T-helper 22 cell (primary cell): ENCODE data around the gene RBM34.
"Not testable (repeated sequence)": the region's sequence is repeated elsewhere in the genome, so short reads cannot be mapped to it uniquely, and the experiment has no call there.

Source experiments
- DNase-seq: peaks from one replicate; pipeline ENCODE4 v3.0.0-alpha.2; 2020; ENCODE audit warnings: low read depth

RBM34 gene

DNA sequence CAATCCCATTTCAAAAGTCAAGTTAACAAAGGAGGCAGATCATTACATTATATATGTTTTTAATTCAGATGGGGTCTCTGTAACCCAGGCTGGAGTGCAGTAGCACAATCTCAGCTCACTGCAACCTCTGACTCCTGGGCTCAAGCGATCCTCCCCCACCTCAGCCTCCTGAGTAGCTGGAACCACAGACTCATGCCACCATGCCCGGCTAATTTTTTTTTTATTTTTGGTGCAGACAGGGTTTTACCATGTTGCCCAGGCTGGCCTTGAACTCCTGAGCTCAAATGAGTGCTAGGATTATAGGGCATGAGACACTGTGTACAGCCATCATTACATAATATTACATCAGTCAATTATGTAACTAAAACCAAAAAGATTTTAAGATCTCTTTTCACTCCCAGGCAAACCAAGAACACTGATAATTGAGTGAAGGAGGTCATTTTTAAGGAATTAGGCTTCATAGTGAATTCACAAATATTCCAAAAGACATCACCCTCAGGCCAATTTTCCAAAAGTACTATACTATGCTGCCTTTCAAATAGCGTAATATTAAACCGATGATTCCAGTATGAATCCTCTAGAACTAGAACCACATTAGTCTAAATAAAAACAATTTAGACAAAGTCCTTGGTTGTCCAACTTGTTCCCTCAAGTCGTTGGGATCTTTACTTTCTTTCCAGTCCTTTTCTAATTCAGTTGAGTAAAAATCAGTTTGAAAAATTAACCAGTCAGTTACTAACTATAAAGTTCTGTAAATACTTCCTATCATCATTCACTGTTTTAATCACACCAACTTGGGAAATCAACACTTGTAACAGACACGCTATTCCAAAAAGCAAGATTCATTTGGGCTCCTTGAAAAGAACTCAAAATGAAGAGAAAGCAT lies 48.5 kb downstream of the RBM34 start:
- no peak for DNase-seq

DNA sequence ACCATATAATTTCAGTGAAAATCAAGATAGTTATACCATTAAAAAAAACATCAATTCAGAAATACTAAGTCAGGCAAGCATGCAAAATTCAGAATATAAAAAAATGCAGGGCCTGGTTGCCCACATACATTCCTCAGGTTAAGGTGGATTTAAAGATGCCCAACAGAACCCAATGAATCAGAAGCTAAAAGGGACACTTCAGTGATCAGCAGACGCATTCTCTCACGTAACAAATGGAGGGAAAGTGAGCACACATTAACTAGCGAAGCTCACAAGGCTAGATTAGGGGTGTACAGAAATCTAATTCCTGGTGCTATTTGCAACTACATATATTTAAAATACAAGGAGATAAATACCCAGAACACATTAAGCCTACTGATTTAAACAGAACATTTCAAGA lies 49.9 kb downstream of the RBM34 start:
- DNase-seq: no peak

DNA sequence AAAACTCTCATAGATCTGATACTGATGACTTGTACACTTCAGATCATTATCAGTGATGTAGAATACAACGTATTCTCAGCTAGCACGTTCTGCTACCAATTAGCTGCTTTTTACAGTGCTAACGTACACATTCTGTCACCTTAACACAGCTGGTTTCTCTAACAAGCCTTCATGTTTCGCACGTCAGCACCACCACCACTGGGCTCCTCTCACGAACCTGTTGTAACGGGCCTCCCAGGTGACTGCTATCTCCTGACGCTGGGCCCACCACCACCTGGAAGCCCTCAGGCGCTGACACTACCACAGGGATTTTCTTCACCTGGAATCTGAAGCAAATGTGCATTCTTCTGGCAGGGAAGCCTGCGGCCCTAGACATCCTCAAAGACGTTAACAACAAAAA lies 52.2 kb downstream of the RBM34 start:
- no peak for DNase-seq

DNA sequence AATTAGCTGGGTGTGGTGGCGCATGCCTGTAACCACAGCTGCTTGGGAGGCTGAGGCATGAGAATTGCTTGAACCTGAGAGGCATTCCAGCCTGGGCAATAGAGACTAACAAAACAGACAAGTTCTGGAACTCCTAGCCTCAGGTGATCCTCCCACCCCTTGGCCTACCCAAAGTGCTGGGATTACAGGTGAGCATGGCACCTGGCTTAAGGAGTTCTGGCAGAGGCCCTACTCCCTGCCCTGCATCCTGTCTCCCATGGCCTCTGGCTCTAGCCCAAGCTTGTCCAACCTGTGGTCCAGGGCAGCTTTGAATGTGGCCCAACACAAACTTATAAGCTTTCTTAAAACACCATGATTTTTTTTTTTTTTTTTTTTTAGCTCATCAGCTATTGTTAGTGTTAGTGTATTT lies 52.9 kb downstream of the RBM34 start:
- no peak for DNase-seq

DNA sequence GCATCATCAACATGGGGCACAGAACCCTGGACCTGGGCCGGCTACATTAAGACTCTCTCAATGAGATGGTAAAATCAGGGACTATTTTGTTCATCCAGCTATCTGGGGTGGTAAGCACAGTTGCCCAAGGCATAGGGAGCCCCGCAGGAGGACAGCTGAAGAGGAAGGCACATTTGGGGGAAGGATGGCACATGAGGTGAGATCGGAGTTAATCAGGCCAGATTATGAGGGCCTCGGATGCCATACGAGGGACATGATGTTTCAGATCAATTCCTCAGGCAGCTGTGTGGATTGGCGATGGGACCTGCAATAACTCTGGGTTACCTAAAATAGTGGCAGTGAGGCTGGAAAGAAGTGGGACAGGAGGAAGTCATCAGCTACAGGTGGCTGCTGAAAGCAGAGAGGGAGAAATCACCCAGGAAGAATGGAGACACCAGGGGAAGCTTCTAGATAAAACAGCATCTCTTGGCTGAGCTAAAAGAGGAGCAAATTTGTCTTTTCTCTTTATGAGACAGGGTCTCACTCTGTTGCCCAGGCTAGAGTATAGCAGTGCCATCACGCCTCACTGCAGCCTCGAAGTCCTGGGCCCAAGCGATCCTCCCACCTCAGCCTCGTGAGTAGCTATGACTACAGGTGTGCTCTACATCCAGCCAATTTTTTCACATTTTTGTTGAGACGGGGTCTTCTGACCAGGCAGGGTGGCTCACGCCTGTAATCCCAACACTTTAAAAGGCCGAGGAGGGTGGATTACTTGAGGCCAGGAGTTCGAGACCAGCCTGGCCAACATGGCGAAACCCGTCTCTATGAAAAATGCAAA lies 53.5 kb downstream of the RBM34 start:
- DNase-seq: no peak

DNA sequence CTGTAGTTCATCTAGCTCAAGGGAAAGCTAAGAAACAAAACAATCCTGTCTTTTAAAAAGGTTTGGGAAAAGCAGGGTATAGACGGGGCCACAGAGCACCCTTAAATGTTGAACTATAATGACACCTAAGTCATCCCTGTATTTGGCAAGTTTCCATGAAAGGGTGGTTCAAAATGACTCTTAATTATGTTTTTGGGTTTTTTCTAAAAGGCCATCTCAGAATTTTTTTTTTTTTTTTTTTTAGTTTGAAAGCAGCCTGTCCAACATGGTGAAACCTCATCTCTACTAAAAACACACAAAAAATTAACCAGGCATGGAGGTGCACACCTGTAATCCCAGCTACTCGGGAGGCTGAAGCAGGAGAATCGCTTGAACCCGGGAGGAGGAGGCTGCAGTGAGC lies 54.6 kb downstream of the RBM34 start:
- DNase-seq: no peak

DNA sequence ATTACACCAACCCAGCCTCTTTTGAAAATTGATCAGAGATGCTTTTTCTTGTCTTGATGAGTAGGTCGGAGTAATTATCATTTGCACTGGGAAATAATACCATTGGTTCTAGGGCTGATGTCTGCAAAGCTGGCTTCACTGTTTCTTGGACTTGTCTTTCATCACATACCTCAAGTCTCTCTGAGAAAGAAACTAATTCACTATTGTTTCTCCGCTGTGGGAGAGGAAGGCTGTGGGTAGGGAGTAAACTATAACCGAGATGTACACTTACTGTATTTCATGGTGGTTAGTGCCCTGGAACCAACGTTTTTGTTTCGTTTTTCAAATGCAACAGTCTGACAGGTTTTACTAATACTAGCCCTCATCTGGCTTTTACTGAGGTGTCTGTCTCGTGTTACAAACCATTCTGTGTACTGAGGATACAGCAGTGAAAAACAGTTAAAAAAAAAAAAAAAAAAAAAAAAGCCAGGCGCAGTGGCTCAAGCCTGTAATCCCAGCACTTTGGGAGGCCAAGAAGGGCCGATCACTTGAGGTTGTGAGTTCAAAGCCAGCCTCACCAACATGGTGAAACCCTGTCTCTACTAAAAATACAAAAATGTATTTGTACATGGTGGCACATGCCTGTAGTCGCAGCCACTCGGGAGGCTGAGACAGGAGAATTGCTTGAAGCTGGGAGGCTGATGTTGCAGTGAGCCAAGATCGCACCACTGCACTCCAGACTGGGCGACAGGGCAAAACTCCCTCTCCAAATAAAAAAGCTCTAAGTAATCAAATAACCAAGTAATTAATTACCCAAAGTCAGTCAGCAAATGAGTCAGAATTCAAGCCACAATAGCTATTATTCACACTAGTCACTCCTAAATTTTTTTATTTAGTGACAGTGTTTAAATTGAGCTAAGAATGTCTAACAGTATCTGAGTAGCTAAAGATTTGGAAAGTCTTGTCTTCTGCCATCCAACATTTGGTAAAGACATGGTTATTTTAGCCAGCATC lies 55.7 kb downstream of the RBM34 start:
- no peak for DNase-seq

DNA sequence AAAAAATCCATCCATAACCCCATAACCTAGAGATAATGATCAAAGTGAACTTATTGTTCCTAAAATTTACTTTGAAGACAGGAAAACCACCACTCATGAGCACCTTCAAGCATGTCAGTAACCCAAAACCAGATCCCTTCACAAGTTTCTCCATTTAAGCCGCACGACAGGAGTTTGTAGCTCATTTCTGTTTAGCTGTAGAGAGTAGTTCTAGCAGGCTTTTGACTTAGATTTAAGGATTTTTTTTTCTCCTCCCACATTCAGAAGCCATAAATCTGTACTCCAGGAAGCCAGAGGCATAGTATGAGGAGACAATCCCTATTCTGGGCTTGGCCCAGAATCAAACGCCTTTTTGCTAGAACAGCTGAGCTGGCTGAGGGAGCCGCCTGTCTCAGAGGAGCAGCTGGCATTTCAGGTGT lies 58.0 kb downstream of the RBM34 start:
- no peak for DNase-seq

DNA sequence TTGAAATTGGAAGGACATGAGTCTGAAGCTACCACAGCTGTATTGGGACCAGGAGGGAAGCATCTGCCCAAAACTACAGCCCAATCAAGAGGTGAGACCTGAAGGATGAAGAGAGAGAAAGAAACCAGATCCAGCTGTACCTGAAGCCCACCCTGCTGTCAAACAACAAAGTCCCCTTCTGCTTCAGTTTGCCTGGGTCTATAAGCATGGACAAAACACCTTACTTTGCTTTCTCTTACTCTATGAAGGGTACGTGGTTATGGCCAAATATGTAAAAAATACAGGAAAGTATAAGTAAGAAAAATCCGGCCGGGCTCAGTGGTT lies 58.8 kb downstream of the RBM34 start:
- DNase-seq: no peak

DNA sequence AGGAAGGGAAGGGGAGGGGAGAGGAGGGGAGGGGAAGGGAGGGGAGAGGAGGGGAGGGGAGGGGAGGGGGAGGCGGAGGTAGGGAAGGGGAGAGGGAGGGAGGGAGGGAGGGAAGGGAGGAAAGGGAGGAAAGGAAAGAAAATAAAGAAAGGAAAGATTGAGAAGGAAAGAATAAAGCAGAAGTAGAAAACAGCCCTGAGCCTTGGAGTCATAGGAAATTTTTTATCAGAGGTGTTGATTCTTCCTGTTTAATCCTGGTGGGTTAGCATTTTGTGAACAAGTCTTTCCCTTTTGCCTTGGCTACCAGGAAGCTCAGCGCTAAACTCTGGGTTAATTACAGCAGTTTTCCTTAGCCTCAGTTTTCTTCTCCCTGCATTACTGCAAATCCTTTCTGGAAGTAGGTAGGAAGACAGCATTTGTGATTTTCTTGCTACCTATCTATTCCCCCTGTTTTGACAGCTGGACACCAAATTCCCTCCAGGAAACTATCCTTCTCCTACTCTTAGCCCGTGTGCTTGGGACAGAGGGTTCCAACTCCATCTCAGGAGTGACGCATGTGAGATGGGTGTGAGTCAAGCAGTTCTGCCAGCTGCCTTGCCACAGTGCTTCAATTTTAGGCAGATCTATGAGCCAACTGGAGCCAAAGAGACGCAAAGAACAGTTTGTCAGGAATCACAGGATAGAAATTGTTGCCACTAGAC lies 59.3 kb downstream of the RBM34 start:
- no peak for DNase-seq

DNA sequence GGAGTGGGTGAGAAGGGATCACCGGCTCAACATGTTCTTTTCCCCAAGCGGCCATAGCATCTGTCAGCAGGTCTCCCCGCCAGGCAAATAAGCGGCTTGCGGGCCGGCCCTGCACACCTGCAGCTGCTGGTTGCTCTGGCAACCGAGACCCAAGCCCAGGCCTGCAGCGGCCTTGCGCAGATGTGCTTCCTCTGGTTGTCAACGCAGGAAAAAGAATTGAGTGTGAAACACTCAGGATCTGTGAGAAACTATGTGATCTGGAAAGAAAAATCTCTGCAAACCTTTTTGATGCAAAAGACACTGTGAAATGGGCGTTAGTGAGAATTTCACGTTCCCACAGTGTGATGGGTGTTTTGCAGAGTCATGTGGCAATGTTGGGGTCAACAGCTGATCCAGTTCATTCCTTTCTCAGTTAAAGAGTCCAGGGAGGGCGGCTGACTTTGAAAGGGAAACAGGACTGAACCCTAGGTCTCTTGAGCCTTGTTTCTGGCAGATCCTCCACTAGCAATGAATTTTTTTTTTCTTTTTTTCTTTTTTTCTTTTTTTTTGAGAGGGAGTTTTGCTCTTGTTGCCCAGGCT lies 60.8 kb downstream of the RBM34 start:
- DNase-seq: no peak

DNA sequence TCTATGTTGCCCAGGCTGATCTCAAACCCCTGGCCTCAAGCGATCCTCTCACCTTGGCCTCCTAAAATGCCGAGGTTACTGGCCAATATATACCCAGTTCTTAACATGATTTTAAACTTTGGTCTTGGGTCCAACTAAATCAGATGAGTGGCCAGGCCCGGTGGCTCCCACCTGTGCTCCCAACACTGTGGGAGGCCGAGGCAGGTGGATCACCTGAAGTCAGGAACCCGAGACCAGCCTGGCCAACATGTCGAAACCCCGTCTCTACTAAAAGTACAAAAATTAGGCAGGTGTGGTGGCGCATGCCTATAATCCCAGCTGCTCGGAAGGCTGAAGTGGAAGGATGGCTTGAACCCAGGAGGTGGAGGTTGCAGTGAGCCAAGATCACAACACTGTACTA lies 62.1 kb downstream of the RBM34 start:
- no peak for DNase-seq

DNA sequence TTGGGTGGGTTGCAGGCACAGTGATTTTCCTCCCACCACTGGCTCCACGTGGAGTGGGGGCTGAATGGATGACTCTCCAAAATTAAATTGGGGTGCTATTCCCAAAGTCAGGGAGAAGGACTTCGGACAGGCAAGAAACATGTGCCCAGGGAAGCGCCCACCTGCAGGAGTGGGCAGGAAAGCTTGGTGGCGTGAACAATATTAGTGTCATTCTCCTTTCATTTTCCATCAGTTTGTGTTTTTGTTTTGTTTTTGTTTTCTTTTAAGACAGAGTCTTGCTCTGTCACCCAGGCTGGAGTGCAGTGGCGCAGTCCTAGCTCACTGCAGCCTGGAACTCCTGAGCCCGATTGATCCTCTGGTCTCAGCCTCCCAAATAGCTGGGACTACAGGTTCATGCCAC lies 62.5 kb downstream of the RBM34 start:
- DNase-seq: no peak

DNA sequence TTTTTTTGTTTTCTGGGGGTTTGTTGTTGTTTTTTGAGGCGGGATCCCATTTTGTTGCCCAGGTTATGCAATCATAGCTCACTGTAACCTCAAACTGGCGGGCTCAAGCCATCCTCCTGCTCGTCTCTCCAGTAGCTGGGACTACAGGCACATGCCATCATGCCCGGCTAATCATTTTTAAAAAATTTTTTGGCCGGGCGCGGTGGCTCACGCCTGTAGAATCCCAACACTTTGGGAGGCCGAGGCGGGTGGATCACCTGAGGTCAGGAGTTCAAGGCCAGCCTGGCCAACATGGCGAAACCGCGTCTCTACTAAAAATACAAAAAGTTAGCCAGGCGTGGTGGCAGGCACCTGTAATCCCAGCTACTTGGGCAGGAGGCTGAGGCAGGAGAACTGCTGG lies 63.5 kb downstream of the RBM34 start:
- not testable (repeated sequence) for DNase-seq

DNA sequence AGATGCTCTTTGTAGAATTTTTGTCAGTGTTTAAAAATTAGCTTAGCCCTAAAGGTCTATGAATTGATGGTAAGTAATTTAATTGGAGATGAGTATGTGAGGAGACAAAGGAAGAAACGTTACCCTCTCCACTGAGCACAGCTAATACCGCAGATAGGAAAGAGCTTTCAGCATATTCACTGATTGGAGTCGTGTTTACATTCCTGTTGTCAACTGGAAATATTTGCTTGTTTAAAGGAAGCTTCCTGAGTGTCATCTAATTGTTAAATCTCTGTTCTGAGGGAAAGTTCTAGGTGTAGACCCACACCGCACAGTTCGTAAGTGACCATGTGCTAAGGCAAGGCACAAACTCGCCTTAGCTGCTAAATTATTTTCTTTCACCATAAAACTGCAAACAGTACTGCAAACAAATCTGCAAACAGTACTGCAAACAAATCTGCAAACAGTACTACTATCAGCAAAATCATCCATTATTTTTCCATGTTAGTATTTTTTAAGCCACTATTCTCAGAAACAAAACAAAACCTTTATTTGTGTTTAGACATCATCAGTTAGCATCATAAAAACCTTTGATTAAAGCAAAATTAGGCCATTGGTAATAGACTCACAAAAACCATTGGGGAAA lies 65.0 kb downstream of the RBM34 start:
- DNase-seq: no peak

DNA sequence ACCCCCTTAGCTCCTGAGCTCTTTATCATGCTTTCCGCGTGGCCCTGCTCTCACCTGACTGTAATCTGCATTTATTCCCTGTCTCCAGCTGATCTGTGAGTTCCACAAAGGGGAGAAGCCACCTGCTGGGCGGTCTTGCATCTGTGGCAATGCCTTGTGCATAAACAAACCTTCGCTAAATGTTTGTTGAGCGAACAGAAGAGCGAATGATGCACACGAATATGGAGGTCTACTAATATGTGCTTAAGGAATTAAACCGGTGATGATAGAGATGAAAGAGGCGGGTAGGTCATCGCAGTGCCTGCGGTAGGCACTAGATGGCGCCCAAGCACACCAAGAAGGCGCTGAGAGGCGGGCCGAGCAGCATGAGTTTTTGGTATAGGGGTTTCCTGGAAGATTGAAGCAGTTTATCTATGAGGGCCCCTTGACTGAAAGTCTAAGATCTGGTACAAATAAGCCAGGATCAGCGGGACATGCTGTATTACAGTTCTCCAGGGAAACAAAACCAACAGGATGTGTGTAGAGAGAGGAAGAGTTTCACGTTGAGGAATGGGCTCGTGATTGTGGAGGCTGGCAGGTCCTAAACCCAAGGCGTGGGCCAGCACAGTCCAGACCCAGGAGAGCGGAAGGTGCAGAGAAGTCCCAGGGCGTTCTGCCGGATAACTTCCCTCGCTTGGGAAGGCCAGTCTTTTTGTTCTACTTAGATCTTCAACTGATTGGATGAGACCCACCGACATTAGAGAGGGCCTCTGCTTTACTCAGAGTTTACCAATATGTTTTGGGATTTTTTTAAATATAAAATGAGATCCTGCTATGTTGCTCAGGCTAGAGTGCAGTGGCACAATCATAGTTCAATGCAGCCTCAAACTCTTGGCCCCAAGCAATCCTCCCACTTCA lies 67.1 kb downstream of the RBM34 start:
- DNase-seq: peak; percentile 52

DNA sequence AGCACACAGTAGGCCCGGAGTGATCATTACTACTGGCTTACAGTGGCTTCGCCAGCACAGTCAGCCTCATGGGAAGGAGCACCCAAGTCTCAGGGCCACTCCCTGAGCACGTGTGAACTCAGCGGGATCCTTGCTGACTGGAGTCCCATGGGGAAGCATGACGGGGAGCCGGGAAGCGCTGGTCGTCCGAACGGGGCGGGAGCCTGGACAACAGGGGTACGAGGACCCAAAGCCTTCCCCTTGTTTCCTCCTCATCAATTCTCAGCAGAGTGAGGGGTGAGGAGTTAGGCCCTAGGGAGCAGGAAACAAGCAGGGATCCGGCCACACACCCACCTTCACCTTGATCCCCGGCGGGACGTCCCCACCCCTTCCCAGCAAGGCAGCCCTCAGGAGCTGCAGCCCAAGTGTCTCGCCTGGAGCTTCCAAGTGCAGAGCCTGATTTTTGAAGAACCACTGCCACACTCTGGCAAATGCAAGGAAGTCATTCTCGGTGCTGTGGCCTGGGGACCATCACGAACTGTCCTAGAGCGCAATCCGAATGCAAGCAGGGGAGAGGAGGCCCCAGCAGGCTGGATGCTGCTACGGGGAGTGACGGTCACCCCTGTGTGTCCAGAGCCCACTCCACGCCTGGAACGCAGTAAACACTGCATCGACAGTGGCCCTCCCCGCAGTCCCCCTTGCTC lies 67.9 kb downstream of the RBM34 start:
- no peak for DNase-seq

DNA sequence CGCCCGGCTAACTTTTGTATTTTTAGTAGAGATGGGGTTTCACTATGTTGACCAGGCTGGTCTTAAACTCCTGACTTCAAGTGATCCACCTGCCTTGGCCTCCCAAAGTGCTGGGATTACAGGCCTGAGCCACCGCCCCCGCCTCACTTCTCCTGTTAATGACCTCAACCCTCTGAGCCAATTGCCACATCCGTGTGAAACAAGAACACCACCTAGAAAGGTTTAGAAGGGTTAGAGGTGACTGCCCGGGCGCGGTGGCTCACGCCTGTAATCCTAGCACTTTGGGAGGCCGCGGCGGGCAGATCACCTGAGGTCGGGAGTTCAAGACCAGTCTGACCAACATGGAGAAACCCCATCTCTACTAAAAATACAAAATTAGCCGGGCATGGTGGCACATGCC lies 68.6 kb downstream of the RBM34 start:
- DNase-seq: not testable (repeated sequence)

DNA sequence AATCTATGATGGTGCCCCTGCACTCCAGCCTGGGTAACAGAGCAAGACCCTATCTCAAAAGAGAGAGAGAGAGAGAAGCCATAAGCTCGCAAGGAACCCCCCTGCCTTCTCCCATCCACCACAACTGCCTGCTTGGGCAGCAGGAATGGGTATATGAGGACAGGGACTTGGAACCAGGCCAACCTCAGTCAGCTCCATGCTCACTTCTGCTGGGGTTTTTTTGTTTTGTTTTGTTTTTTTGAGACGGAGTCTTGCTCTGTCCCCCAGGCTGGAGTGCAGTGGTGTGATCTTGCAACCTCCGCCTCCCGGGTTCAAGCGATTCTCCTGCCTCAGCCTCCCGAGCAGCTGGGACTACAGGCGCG lies 69.0 kb downstream of the RBM34 start:
- not testable (repeated sequence) for DNase-seq
